HepG2 (cell line): ENCODE results near the gene CDK1. TPM values are rescaled to one million over a fixed set of nuclear protein-coding genes. Genes with fewer than 3 reads are reported as not detected.

Experiments
- CBX2 ChIP-seq, 2 experiments: fragments of 200-600 bp in 1 of 2; sonication (generic); formaldehyde crosslinking in 1 of 2; IDR thresholded peaks; 2 replicates each; pipeline versions ENCODE4 v1.7.0 to v1.8.1; 2018 to 2022; ENCODE audit warnings: low read depth in 2 of 2, low read length in 1 of 2, mild to moderate bottlenecking in 1 of 2, missing genetic modification reagents in 1 of 2
- HDAC2 ChIP-seq: sonication (generic); formaldehyde crosslinking; IDR thresholded peaks from 2 replicates; pipeline ENCODE4 v1.4.0; 2020; ENCODE audit warnings: missing genetic modification reagents
- JUND ChIP-seq: sonication (generic); formaldehyde crosslinking; IDR thresholded peaks from 2 replicates; pipeline ENCODE4 v1.8.0; 2022; ENCODE audit warnings: mild to moderate bottlenecking, missing genetic modification reagents
- KLF12 ChIP-seq: sonication (generic); formaldehyde crosslinking; IDR thresholded peaks from 2 replicates; pipeline ENCODE4 v1.4.0; 2020; ENCODE audit warnings: missing genetic modification reagents, borderline replicate concordance
- MXI1 ChIP-seq: IDR thresholded peaks from 3 replicates; pipeline ENCODE4 v1.6.1; 2012; ENCODE audit warnings: low read depth, low read length, inconsistent platforms, borderline replicate concordance
- PRMT3 ChIP-seq: sonication (generic); formaldehyde crosslinking; IDR thresholded peaks from 2 replicates; pipeline ENCODE4 v1.8.1; 2022; ENCODE audit warnings: low read depth, mild to moderate bottlenecking, moderate library complexity, missing genetic modification reagents, borderline replicate concordance
- ZBTB21 ChIP-seq: sonication (generic); formaldehyde crosslinking; IDR thresholded peaks from 2 replicates; pipeline ENCODE4 v1.4.0; 2020; ENCODE audit warnings: missing genetic modification reagents
- ZNF292 ChIP-seq: sonication (generic); formaldehyde crosslinking; IDR thresholded peaks from 2 replicates; pipeline ENCODE4 v1.8.1; 2022; ENCODE audit warnings: mild to moderate bottlenecking, low read depth, missing genetic modification reagents, borderline replicate concordance
- ZNF331 ChIP-seq: sonication (generic); formaldehyde crosslinking; IDR thresholded peaks from 2 replicates; pipeline ENCODE4 v1.4.0; 2020; ENCODE audit warnings: missing genetic modification reagents
- ZNF446 ChIP-seq: sonication (generic); formaldehyde crosslinking; IDR thresholded peaks from 2 replicates; pipeline ENCODE4 v1.5.0; 2020; ENCODE audit warnings: mild to moderate bottlenecking, missing genetic modification reagents
- ZNF709 ChIP-seq: sonication (generic); formaldehyde crosslinking; IDR thresholded peaks from 2 replicates; pipeline ENCODE4 v1.5.0; 2020; ENCODE audit warnings: mild to moderate bottlenecking, missing genetic modification reagents
- ZNF772 ChIP-seq: sonication (generic); formaldehyde crosslinking; IDR thresholded peaks from 2 replicates; pipeline ENCODE4 v1.5.0; 2020; ENCODE audit warnings: mild to moderate bottlenecking, missing genetic modification reagents
- polyA plus RNA-seq, 8 experiments: library from polyadenylated mRNA; depleted of rRNA in 3 of 8; stranded (reverse) in 7 of 8; unstranded in 1 of 8; fragments of >200 nt; fragmentation: Illumina TruSeq in 4 of 8; extraction: Trizol in 4 of 8; gene quantifications; 2 replicates each; pipeline versions ENCODE4 v1.2.1 to v1.2.3, GENCODE V29; 2011 to 2016; ENCODE audit warnings: low read depth in 4 of 8, missing spikeins in 1 of 8, mixed read lengths in 1 of 8; ENCODE audit not compliant: insufficient read depth in 1 of 8
- total RNA-seq, 5 experiments: library from RNA; depleted of rRNA; stranded (reverse); fragments of >200 nt; fragmentation: Illumina TruSeq; extraction: Trizol; gene quantifications; 2 replicates each; pipeline ENCODE4 v1.2.3, GENCODE V29; 2016; ENCODE audit warnings: low read depth in 1 of 5
- TF ChIP-seq, protein P1 (sequence below): sonication (generic); formaldehyde crosslinking; IDR thresholded peaks from 2 replicates; pipeline ENCODE4 v1.8.0; 2022; ENCODE audit warnings: mild to moderate bottlenecking, missing genetic modification reagents; ENCODE audit not compliant: insufficient replicate concordance
- TF ChIP-seq, protein P2 (sequence below): sonication (generic); formaldehyde crosslinking; IDR thresholded peaks from 2 replicates; pipeline ENCODE4 v1.5.1; 2020; ENCODE audit warnings: missing genetic modification reagents, mild to moderate bottlenecking, borderline replicate concordance
- TF ChIP-seq, protein P3 (sequence below): sonication (generic); formaldehyde crosslinking; IDR thresholded peaks from 2 replicates; pipeline ENCODE4 v1.5.0; 2020; ENCODE audit warnings: missing genetic modification reagents
- TF ChIP-seq, protein P4 (sequence below): sonication (generic); formaldehyde crosslinking; IDR thresholded peaks from 2 replicates; pipeline ENCODE4 v1.4.0; 2020; ENCODE audit warnings: mild to moderate bottlenecking, missing genetic modification reagents, borderline replicate concordance
- TF ChIP-seq, protein P5 (sequence below): sonication (generic); formaldehyde crosslinking; IDR thresholded peaks from 2 replicates; pipeline ENCODE4 v1.4.0; 2020; ENCODE audit warnings: missing genetic modification reagents

The CDK1 gene
- total and polyA plus RNA-seq, 2 of the 13 experiments (the other 11 are each of a cell fraction or from before 2014, with no cell fraction given) = 42.6 to 132 TPM

DNA sequence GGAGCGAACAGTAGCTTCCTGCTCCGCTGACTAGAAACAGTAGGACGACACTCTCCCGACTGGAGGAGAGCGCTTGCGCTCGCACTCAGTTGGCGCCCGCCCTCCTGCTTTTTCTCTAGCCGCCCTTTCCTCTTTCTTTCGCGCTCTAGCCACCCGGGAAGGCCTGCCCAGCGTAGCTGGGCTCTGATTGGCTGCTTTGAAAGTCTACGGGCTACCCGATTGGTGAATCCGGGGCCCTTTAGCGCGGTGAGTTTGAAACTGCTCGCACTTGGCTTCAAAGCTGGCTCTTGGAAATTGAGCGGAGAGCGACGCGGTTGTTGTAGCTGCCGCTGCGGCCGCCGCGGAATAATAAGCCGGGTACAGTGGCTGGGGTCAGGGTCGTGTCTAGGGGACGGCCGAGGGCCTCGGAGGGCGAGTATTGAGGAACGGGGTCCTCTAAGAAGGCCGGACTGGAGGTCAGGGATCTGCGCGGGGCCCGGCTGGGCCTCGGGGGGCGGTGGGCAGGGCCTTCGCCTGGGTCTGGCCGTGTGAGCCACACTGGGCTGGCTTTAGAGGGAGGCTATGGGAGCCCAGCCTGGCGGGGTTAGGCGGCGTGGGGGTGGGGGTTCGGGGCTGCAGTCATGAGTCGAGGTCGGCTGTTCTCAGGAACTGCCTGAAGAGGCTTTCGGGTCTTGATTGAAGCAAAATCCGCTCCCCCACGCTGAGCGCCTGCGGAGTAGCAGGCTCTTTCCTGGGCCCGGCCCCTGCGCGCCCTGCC is at the start of gene CDK1 (continued):
- 0 out of 2 replicates have a peak, but pooled peaks have one; percentile 26 for TF ChIP-seq ZNF772 (CRISPR knock-in tag)
- peak; percentile 45; the same call in 1 of the 2 replicates for TF ChIP-seq HDAC2 (CRISPR knock-in tag)
- TF ChIP-seq CBX2 (IDR thresholded peaks at IDR 0.05; ENCODE audit: low read depth, low read length) = no peak
- TF ChIP-seq CBX2 (CRISPR knock-in tag; IDR thresholded peaks at IDR 0.05; ENCODE audit: low read depth) = peak; percentile 86; the same call in 1 of the 2 replicates
- TF ChIP-seq ZNF709 (CRISPR knock-in tag) = no peak; the same call in 1 of the 2 replicates
- TF ChIP-seq, protein P1, sequence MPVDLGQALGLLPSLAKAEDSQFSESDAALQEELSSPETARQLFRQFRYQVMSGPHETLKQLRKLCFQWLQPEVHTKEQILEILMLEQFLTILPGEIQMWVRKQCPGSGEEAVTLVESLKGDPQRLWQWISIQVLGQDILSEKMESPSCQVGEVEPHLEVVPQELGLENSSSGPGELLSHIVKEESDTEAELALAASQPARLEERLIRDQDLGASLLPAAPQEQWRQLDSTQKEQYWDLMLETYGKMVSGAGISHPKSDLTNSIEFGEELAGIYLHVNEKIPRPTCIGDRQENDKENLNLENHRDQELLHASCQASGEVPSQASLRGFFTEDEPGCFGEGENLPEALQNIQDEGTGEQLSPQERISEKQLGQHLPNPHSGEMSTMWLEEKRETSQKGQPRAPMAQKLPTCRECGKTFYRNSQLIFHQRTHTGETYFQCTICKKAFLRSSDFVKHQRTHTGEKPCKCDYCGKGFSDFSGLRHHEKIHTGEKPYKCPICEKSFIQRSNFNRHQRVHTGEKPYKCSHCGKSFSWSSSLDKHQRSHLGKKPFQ = peak; percentile 37
- TF ChIP-seq, protein P2, sequence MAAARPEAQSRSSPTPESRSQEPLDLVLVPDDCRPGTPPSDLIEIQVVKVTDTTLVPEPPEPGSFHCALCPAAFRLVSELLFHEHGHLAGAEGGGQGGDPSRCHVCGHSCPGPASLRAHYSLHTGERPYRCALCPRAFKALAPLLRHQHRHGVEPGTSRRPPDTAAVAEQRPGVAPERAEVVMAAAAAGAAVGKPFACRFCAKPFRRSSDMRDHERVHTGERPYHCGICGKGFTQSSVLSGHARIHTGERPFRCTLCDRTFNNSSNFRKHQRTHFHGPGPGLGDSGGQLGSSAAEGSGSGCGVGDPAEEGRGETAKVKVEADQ (CRISPR knock-in tag) = 0 out of 2 replicates have a peak, but pooled peaks have one; percentile 39
- peak; percentile 83; the same call in 2 of the 3 replicates for TF ChIP-seq MXI1
- 0 out of 2 replicates have a peak, but pooled peaks have one; percentile 21 for TF ChIP-seq ZNF331 (CRISPR knock-in tag)
- TF ChIP-seq ZNF446 (CRISPR knock-in tag) = 0 out of 2 replicates have a peak, but pooled peaks have one; percentile 30
- no peak for TF ChIP-seq PRMT3 (CRISPR knock-in tag)
- no peak for TF ChIP-seq ZBTB21 (CRISPR knock-in tag)
- no peak; the same call in 1 of the 2 replicates for TF ChIP-seq KLF12
- TF ChIP-seq, protein P3, sequence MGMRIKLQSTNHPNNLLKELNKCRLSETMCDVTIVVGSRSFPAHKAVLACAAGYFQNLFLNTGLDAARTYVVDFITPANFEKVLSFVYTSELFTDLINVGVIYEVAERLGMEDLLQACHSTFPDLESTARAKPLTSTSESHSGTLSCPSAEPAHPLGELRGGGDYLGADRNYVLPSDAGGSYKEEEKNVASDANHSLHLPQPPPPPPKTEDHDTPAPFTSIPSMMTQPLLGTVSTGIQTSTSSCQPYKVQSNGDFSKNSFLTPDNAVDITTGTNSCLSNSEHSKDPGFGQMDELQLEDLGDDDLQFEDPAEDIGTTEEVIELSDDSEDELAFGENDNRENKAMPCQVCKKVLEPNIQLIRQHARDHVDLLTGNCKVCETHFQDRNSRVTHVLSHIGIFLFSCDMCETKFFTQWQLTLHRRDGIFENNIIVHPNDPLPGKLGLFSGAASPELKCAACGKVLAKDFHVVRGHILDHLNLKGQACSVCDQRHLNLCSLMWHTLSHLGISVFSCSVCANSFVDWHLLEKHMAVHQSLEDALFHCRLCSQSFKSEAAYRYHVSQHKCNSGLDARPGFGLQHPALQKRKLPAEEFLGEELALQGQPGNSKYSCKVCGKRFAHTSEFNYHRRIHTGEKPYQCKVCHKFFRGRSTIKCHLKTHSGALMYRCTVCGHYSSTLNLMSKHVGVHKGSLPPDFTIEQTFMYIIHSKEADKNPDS (CRISPR knock-in tag) = no peak
- TF ChIP-seq ZNF292 (CRISPR knock-in tag) = no peak
- no peak for TF ChIP-seq JUND (CRISPR knock-in tag)
- TF ChIP-seq, protein P4, sequence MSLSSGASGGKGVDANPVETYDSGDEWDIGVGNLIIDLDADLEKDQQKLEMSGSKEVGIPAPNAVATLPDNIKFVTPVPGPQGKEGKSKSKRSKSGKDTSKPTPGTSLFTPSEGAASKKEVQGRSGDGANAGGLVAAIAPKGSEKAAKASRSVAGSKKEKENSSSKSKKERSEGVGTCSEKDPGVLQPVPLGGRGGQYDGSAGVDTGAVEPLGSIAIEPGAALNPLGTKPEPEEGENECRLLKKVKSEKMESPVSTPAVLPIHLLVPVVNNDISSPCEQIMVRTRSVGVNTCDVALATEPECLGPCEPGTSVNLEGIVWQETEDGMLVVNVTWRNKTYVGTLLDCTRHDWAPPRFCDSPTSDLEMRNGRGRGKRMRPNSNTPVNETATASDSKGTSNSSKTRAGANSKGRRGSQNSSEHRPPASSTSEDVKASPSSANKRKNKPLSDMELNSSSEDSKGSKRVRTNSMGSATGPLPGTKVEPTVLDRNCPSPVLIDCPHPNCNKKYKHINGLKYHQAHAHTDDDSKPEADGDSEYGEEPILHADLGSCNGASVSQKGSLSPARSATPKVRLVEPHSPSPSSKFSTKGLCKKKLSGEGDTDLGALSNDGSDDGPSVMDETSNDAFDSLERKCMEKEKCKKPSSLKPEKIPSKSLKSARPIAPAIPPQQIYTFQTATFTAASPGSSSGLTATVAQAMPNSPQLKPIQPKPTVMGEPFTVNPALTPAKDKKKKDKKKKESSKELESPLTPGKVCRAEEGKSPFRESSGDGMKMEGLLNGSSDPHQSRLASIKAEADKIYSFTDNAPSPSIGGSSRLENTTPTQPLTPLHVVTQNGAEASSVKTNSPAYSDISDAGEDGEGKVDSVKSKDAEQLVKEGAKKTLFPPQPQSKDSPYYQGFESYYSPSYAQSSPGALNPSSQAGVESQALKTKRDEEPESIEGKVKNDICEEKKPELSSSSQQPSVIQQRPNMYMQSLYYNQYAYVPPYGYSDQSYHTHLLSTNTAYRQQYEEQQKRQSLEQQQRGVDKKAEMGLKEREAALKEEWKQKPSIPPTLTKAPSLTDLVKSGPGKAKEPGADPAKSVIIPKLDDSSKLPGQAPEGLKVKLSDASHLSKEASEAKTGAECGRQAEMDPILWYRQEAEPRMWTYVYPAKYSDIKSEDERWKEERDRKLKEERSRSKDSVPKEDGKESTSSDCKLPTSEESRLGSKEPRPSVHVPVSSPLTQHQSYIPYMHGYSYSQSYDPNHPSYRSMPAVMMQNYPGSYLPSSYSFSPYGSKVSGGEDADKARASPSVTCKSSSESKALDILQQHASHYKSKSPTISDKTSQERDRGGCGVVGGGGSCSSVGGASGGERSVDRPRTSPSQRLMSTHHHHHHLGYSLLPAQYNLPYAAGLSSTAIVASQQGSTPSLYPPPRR (CRISPR knock-in tag) = no peak
- TF ChIP-seq, protein P5, sequence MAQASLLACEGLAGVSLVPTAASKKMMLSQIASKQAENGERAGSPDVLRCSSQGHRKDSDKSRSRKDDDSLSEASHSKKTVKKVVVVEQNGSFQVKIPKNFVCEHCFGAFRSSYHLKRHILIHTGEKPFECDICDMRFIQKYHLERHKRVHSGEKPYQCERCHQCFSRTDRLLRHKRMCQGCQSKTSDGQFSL (CRISPR knock-in tag) = peak; percentile 18; the same call in 1 of the 2 replicates
